Mesodermal cell (in vitro differentiated cells): ENCODE measurements around the gene NAV2.

Experiments
- H3K27ac ChIP-seq: 2 replicates; pipeline ENCODE4 v1.7.0; 2013; ENCODE audit warnings: mild to moderate bottlenecking, low read depth, low read length, moderate library complexity; ENCODE audit not compliant: severe bottlenecking
- H3K36me3 ChIP-seq: 2 replicates; pipeline ENCODE4 v1.7.1; 2013; ENCODE audit warnings: mild to moderate bottlenecking, low read length, moderate library complexity; ENCODE audit not compliant: control insufficient read depth, insufficient read depth
- H3K4me1 ChIP-seq: one replicate; pipeline ENCODE4 v1.7.1; 2013; ENCODE audit warnings: mild to moderate bottlenecking, low read length; ENCODE audit not compliant: insufficient read depth, control insufficient read depth, poor library complexity, severe bottlenecking
- H3K4me3 ChIP-seq: 2 replicates; pipeline ENCODE4 v1.7.0; 2013; ENCODE audit warnings: low read length, control low read depth, mild to moderate bottlenecking; ENCODE audit not compliant: insufficient read depth, poor library complexity, severe bottlenecking; ENCODE audit errors: extremely low read depth
- H3K9me3 ChIP-seq: 2 replicates; pipeline ENCODE4 v1.7.1; 2013; ENCODE audit warnings: mild to moderate bottlenecking, low read length, moderate library complexity; ENCODE audit not compliant: control insufficient read depth
- WGBS, 2 experiments: methylation state at CpG; one replicate each; pipeline ENCODE4 v1.1.5; 2013; ENCODE audit warnings: missing lambda C conversion rate in 2 of 2; ENCODE audit not compliant: insufficient coverage in 2 of 2; 5-methylcytosine and 5-hydroxymethylcytosine counted together

The NAV2 gene

DNA sequence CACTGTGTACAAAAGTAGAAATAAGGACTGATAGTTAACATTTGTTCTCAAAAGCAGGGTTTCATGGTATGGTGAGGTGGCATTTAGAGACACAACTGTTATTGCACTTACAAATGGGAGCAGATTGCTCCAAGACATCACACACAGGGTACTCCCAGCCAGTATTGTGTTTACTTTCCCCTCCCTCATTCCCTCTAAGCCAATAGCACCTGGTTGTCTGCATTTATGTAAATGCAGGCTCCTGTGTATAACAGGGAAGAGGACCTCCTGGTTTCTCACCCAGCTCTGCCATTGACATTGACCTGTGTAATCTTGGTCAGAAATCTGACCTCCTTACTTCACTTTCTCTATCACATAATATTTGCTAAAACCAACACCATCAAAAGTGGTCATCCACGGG is 154.4 kb downstream of the NAV2 start:
- no peaks in the 10 kb centered on the region for H3K9me3 ChIP-seq
- no peak overlapping the region for H3K27ac ChIP-seq
- peaks cover 21% of the 10 kb centered on the region for H3K4me1 ChIP-seq
- H3K4me3 ChIP-seq = no peak overlapping the region
- H3K36me3 ChIP-seq = peaks cover 3% of the 10 kb centered on the region
- no CpG with 5 or more reads among the region's 1 CpG for WGBS, 2 experiments

DNA sequence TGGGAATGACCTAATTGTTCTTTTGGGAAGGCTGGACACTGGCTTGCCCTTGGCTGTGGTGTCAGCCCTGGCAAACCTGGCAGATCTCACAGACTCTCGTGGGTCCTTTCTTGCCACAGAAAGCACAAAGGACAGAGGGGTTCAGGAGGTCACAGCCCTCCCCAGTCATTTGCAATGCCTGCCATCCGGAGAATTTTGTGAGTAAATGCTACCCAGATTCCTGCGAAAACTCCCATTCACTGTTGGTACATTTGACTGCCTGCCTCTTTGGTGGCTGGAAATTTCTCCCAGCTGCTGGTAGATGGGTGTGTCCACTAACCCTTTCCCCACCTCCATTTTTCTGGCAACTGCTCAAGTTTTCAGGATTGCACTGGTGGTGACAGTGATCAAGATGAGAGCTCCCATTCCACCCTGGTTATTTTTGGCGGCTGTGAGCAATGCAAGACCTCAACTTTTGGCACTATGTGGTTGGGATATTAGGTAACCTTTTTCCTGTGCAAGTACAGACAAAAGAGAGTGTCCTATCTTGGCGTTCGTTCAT is 155.7 kb downstream of the NAV2 start:
- Histone ChIP-seq H3K36me3 (peaks cover 3% of the 10 kb centered on the region), H3K9me3 (no peaks in the 10 kb centered on the region), H3K27ac (no peak overlapping the region), H3K4me3 (no peak overlapping the region), H3K4me1 (peaks cover 20% of the 10 kb centered on the region)
- WGBS, 2 experiments = 74 to 89% methylated on average over 4 to 5 of the region's 6 CpGs

DNA sequence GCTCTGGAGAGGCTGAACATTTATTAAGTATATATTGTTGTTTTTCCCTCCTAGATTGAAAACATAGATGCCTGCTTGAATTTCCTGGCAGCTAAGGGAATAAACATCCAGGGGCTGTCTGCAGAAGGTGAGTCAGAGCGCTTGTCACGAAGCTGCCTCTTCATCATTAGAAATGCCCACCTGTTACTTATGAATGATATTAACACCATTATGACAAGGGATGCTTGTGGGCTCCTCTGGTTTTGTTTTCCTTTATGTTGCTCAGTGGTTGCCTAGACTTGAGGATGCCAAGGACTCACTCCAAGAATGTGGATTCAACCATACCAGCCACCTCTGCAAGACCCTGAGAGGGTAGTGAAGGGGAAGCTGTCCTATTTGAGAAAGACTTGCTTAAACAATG is 156.2 kb downstream of the NAV2 start:
- H3K36me3 ChIP-seq = peaks cover 3% of the 10 kb centered on the region
- no peak overlapping the region for H3K4me3 ChIP-seq
- H3K9me3 ChIP-seq = no peaks in the 10 kb centered on the region
- no CpG with 5 or more reads among the region's 2 CpGs for WGBS, 2 experiments
- no peak overlapping the region for H3K27ac ChIP-seq
- H3K4me1 ChIP-seq = peaks cover 20% of the 10 kb centered on the region

GRCh38 chr11:19869466-19869865 is 156.8 kb downstream of the NAV2 start:
- Histone ChIP-seq H3K4me1 (peaks cover 18% of the 10 kb centered on the region), H3K27ac (no peak overlapping the region), H3K4me3 (no peak overlapping the region), H3K36me3 (peaks cover 3% of the 10 kb centered on the region), H3K9me3 (no peaks in the 10 kb centered on the region)
- no CpG with 5 or more reads among the region's 2 CpGs for WGBS, 2 experiments

- Histone ChIP-seq H3K36me3 (peaks cover 3% of the 10 kb centered on the region), H3K4me3 (no peak overlapping the region), H3K4me1 (peaks cover 12% of the 10 kb centered on the region), H3K27ac (no peak overlapping the region), H3K9me3 (no peaks in the 10 kb centered on the region)
- WGBS, 2 experiments = 83 to 95% methylated on average over 7 to 8 of the region's 9 CpGs
These were observed 157.4 kb downstream of the NAV2 start for GRCh38 chr11:19869946-19870589.

DNA sequence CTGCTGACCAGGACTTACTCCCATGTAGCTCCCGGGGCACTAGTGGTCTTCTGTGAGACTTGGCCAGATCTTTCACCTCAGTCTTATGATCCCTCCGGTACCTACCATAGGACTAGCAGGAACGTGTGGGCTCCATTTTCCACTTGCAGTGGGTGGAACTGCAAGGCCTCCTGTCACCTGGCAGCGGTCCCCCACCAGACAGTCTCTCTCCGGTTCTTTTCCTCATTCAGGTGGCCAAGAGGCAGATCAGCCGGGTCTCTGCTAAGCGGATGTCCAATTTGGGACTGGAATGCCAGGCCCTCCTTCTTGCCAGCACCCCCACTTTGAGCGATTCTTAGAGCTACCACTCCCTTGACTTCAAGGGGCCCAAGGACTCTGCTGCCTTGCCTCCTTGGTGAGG is 158.9 kb downstream of the NAV2 start:
- no peak overlapping the region for H3K27ac ChIP-seq
- peaks cover 3% of the 10 kb centered on the region for H3K36me3 ChIP-seq
- H3K4me1 ChIP-seq = peaks cover 9% of the 10 kb centered on the region
- no peak overlapping the region for H3K4me3 ChIP-seq
- WGBS, 2 experiments = 79 to 82% methylated on average over 6 to 7 of the region's 8 CpGs
- H3K9me3 ChIP-seq = no peaks in the 10 kb centered on the region

GRCh38 chr11:19872512-19873145 is 160.0 kb downstream of the NAV2 start:
- Histone ChIP-seq H3K36me3 (peaks cover 3% of the 10 kb centered on the region), H3K4me1 (peaks cover 9% of the 10 kb centered on the region), H3K4me3 (no peak overlapping the region), H3K27ac (no peak overlapping the region), H3K9me3 (no peaks in the 10 kb centered on the region)
- WGBS, 2 experiments = 60 to 74% methylated on average over 4 of the region's 4 CpGs

DNA sequence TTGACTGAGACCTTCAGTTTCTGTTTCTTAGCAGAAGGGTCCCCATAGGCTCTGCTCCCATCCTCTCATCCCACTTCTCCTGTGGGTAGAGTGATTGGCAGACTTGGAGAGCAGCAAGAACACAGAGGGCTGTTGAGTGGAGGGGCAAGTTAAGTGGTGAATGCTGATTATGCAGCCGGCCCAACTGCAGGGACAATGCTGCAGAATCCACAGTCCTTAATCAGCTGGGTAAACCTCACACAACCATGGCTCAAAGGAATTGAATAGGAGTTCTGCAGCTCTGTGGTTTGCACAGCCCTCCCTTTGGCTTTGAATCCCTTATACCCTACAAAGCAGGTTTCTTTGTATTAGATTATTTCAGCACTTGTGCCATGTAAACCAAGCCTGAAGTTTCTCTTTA is 161.1 kb downstream of the NAV2 start:
- 17% methylated on average over 1 of the region's 1 CpG; no CpG with 5 or more reads in 1 of the 2 experiments for WGBS, 2 experiments
- H3K27ac ChIP-seq = no peak overlapping the region
- no peaks in the 10 kb centered on the region for H3K9me3 ChIP-seq
- H3K4me3 ChIP-seq = no peak overlapping the region
- H3K4me1 ChIP-seq = peaks cover 3% of the 10 kb centered on the region
- H3K36me3 ChIP-seq = peaks cover 3% of the 10 kb centered on the region

DNA sequence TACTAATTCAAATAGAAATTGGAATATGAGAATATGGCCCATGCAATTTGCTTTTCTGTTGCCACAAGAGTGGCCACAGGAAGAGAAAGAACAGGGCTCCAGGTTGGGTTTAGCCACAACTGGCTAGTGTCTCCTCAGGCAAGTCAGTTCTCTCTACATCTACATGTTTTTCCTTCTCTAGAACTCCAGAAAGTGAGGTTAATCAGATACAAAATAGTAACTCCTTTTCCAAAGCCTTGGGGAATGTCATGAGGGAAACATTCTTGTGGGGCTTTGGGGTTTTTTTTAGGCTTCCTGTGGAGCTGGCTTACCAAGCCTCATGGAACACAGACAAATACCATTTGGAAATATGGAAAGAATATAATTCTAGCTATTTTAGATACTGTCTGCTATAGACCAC is 161.6 kb downstream of the NAV2 start:
- H3K4me3 ChIP-seq = no peak overlapping the region
- H3K4me1 ChIP-seq = no peaks in the 10 kb centered on the region
- no peaks in the 10 kb centered on the region for H3K9me3 ChIP-seq
- no peak overlapping the region for H3K27ac ChIP-seq
- H3K36me3 ChIP-seq = peaks cover 3% of the 10 kb centered on the region

- Histone ChIP-seq H3K9me3 (no peaks in the 10 kb centered on the region), H3K4me1 (no peaks in the 10 kb centered on the region), H3K36me3 (peaks cover 13% of the 10 kb centered on the region), H3K4me3 (no peak overlapping the region), H3K27ac (no peak overlapping the region)
- WGBS, 2 experiments = no CpG with 5 or more reads among the region's 1 CpG
These were observed 164.1 kb downstream of the NAV2 start for GRCh38 chr11:19876750-19877149.

DNA sequence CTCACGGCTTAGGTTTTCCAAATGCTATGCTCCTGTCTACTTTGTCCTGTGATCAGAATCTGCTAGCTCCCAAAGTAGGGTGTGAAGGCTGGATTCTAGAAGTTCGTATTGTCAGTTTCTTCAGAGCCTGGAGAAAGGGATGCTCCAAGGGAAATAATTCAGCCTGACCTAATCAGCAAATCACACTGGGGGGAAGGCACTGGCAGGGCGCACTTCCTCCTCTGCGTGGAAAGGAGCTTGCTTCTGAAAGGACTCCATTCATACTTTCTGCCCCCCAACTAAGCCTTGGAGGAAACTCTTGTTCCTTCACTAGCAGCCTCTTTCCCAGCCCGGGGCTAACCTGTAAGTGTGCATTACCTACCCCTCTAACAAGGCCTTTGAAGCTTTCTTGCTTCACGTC is 165.9 kb downstream of the NAV2 start:
- Histone ChIP-seq H3K9me3 (no peaks in the 10 kb centered on the region), H3K4me1 (no peaks in the 10 kb centered on the region), H3K27ac (peak overlapping the region; percentile 36), H3K4me3 (no peak overlapping the region), H3K36me3 (peaks cover 16% of the 10 kb centered on the region)
- 88 to 92% methylated on average over 5 of the region's 6 CpGs for WGBS, 2 experiments
